ENCODE data around the gene PRKD2.

The PRKD2 gene

GRCh38 chr19:46704379-46705076 is 12.4 kb downstream of the PRKD2 start:
- no peak overlapping the region for H3K4me3 ChIP-seq (ENCODE audit: low read length)
- DNase-seq (ENCODE audit: low read depth): peak; percentile 51
- peak; percentile 89 for TF ChIP-seq CTCF (IDR thresholded peaks at IDR 0.05; ENCODE audit: insufficient read depth, low read depth, low read length, missing control alignments)

- no peak for DNase-seq (ENCODE audit: low read depth)
- no peak for TF ChIP-seq CTCF (IDR thresholded peaks at IDR 0.05; ENCODE audit: insufficient read depth, low read depth, low read length, missing control alignments)
These were observed 16.2 kb downstream of the PRKD2 start for GRCh38 chr19:46700704-46701103.

GRCh38 chr19:46698395-46699321 is 18.3 kb downstream of the PRKD2 start:
- TF ChIP-seq CTCF (IDR thresholded peaks at IDR 0.05; ENCODE audit: insufficient read depth, low read depth, low read length, missing control alignments): no peak
- H3K4me3 ChIP-seq (ENCODE audit: low read length): no peak overlapping the region
- DNase-seq (ENCODE audit: low read depth): no peak

More at GRCh38 chr19:46700704-46701103, 16.2 kb downstream of the PRKD2 start:
- H3K4me3 ChIP-seq (ENCODE audit: low read length): no peak overlapping the region

- peak; percentile 86 for DNase-seq (ENCODE audit: low read depth)
- H3K4me3 ChIP-seq (ENCODE audit: low read length): no peak overlapping the region
- TF ChIP-seq CTCF (IDR thresholded peaks at IDR 0.05; ENCODE audit: insufficient read depth, low read depth, low read length, missing control alignments): no peak
These were observed 19.5 kb downstream of the PRKD2 start for GRCh38 chr19:46697204-46697960.

- TF ChIP-seq CTCF (IDR thresholded peaks at IDR 0.05; ENCODE audit: insufficient read depth, low read depth, low read length, missing control alignments): no peak
- no peak for DNase-seq (ENCODE audit: low read depth)
- H3K4me3 ChIP-seq (ENCODE audit: low read length): no peak overlapping the region
These were observed 20.1 kb downstream of the PRKD2 start for GRCh38 chr19:46696866-46697203.

GRCh38 chr19:46696052-46696451 is 20.9 kb downstream of the PRKD2 start:
- H3K4me3 ChIP-seq (ENCODE audit: low read length): no peak overlapping the region
- no peak for DNase-seq (ENCODE audit: low read depth)
- TF ChIP-seq CTCF (IDR thresholded peaks at IDR 0.05; ENCODE audit: insufficient read depth, low read depth, low read length, missing control alignments): no peak

Data from epithelial cell of esophagus (primary cell).